Lower leg skin (tissue), 3 donors: Measurements from ENCODE around the gene GNAI3.

Experiments used
- POLR2A ChIP-seq, 2 donors: fragments of 450-650 bp; IDR thresholded peaks; one replicate each; pipeline ENCODE4 v1.6.1; 2016 to 2017; ENCODE audit warnings: antibody characterized with exemption in 2 of 2, mild to moderate bottlenecking in 1 of 2, moderate library complexity in 1 of 2
- TF ChIP-seq, protein P1 (sequence below), 3 donors: fragments of 450-650 bp; IDR thresholded peaks; one replicate each; pipeline ENCODE4 v1.5.1; 2016; ENCODE audit warnings: antibody characterized with exemption in 3 of 3, mild to moderate bottlenecking in 3 of 3, moderate library complexity in 2 of 3

GRCh38 chr1:109531826-109532364 lies 16.5 kb upstream of the GNAI3 start:
- TF ChIP-seq, protein P1, sequence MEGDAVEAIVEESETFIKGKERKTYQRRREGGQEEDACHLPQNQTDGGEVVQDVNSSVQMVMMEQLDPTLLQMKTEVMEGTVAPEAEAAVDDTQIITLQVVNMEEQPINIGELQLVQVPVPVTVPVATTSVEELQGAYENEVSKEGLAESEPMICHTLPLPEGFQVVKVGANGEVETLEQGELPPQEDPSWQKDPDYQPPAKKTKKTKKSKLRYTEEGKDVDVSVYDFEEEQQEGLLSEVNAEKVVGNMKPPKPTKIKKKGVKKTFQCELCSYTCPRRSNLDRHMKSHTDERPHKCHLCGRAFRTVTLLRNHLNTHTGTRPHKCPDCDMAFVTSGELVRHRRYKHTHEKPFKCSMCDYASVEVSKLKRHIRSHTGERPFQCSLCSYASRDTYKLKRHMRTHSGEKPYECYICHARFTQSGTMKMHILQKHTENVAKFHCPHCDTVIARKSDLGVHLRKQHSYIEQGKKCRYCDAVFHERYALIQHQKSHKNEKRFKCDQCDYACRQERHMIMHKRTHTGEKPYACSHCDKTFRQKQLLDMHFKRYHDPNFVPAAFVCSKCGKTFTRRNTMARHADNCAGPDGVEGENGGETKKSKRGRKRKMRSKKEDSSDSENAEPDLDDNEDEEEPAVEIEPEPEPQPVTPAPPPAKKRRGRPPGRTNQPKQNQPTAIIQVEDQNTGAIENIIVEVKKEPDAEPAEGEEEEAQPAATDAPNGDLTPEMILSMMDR (IDR thresholded peaks at IDR 0.05), result no peak
- no peak for TF ChIP-seq POLR2A (IDR thresholded peaks at IDR 0.05)
